Activated T-helper 17 cell treated with anti-CD3 and anti-CD28 coated beads, Interleukin-2, amount 50 U/mL, for 72 hours (primary cell): ENCODE measurements around the gene DOCK4. TPM values are rescaled to one million over a fixed set of nuclear protein-coding genes. Genes with fewer than 3 reads are reported as not detected.

Experiments
- ATAC-seq: fragments of 150-1000 bp; cut with Tn5 transposase; replicated peaks from 2 replicates; pipeline ENCODE4 v1.10.0; 2021; ENCODE audit warnings: mild to moderate bottlenecking, moderate library complexity
- H3K27ac Mint-ChIP-seq: one replicate; pipeline ENCODE4 v1.8.0; 2022; ENCODE audit warnings: mixed read lengths
- H3K27me3 Mint-ChIP-seq: one replicate; pipeline ENCODE4 v1.8.0; 2022; ENCODE audit warnings: mixed read lengths
- H3K36me3 Mint-ChIP-seq: one replicate; pipeline ENCODE4 v1.8.0; 2022; ENCODE audit warnings: low read depth, mild to moderate bottlenecking, mixed read lengths
- H3K4me1 Mint-ChIP-seq: one replicate; pipeline ENCODE4 v1.8.0; 2022; ENCODE audit warnings: mixed read lengths
- H3K4me3 Mint-ChIP-seq: one replicate; pipeline ENCODE4 v1.8.0; 2022; ENCODE audit warnings: mild to moderate bottlenecking, mixed read lengths
- H3K9me3 Mint-ChIP-seq: one replicate; pipeline ENCODE4 v1.8.0; 2022; ENCODE audit warnings: mixed read lengths
- total RNA-seq, 2 donors: library from RNA; stranded (reverse); gene quantifications; one replicate each; pipeline ENCODE4 v1.2.3, GENCODE V29; 2022

DOCK4 gene
- total RNA-seq, 2 donors from 2014 or later = 0.50 to 1.5 TPM

GRCh38 chr7:112056409-112056808, 149.8 kb downstream of the DOCK4 start:
- no peaks in the 10 kb centered on the region for H3K36me3 Mint-ChIP-seq

GRCh38 chr7:112053737-112054069, 152.5 kb downstream of the DOCK4 start:
- H3K9me3 Mint-ChIP-seq = no peaks in the 10 kb centered on the region
- no peak overlapping the region for H3K27ac Mint-ChIP-seq
- ATAC-seq = no peak
- H3K4me3 Mint-ChIP-seq = no peak overlapping the region
- H3K27me3 Mint-ChIP-seq = no peaks in the 10 kb centered on the region
- H3K4me1 Mint-ChIP-seq = no peaks in the 10 kb centered on the region
- no peaks in the 10 kb centered on the region for H3K36me3 Mint-ChIP-seq

More at GRCh38 chr7:112056409-112056808, 149.8 kb downstream of the DOCK4 start:
- Mint-ChIP-seq H3K4me1 (no peaks in the 10 kb centered on the region), H3K27me3 (no peaks in the 10 kb centered on the region), H3K27ac (no peak overlapping the region), H3K9me3 (no peaks in the 10 kb centered on the region), H3K4me3 (no peak overlapping the region)
- peak; percentile 40 for ATAC-seq

GRCh38 chr7:112052993-112053736, 153.0 kb downstream of the DOCK4 start:
- Mint-ChIP-seq H3K27ac (no peak overlapping the region), H3K4me1 (no peaks in the 10 kb centered on the region), H3K4me3 (no peak overlapping the region), H3K27me3 (no peaks in the 10 kb centered on the region), H3K9me3 (no peaks in the 10 kb centered on the region), H3K36me3 (no peaks in the 10 kb centered on the region)
- ATAC-seq = no peak

- Mint-ChIP-seq H3K27me3 (no peaks in the 10 kb centered on the region), H3K4me3 (no peak overlapping the region), H3K4me1 (no peaks in the 10 kb centered on the region), H3K9me3 (no peaks in the 10 kb centered on the region), H3K36me3 (no peaks in the 10 kb centered on the region), H3K27ac (no peak overlapping the region)
- ATAC-seq = no peak
These were observed 153.7 kb downstream of the DOCK4 start for GRCh38 chr7:112052498-112052897.

- H3K36me3 Mint-ChIP-seq = no peaks in the 10 kb centered on the region
- no peak overlapping the region for H3K27ac Mint-ChIP-seq
- no peaks in the 10 kb centered on the region for H3K4me1 Mint-ChIP-seq
- ATAC-seq = no peak
- H3K27me3 Mint-ChIP-seq = peaks cover 4% of the 10 kb centered on the region
- no peak overlapping the region for H3K4me3 Mint-ChIP-seq
- peaks cover 4% of the 10 kb centered on the region for H3K9me3 Mint-ChIP-seq
These were observed 155.8 kb downstream of the DOCK4 start for GRCh38 chr7:112050250-112050881.

- Mint-ChIP-seq H3K4me3 (no peak overlapping the region), H3K36me3 (no peaks in the 10 kb centered on the region), H3K27me3 (peaks cover 7% of the 10 kb centered on the region), H3K9me3 (peaks cover 4% of the 10 kb centered on the region), H3K27ac (no peak overlapping the region), H3K4me1 (no peaks in the 10 kb centered on the region)
- ATAC-seq = no peak
These were observed 156.5 kb downstream of the DOCK4 start for GRCh38 chr7:112049555-112050249.

GRCh38 chr7:112047421-112047820, 158.8 kb downstream of the DOCK4 start:
- Mint-ChIP-seq H3K4me1 (no peaks in the 10 kb centered on the region), H3K4me3 (no peak overlapping the region), H3K27ac (no peak overlapping the region), H3K27me3 (peaks cover 10% of the 10 kb centered on the region), H3K36me3 (no peaks in the 10 kb centered on the region), H3K9me3 (peaks cover 4% of the 10 kb centered on the region)
- no peak for ATAC-seq

GRCh38 chr7:112045222-112045621, 161.0 kb downstream of the DOCK4 start:
- no peak overlapping the region for H3K27ac Mint-ChIP-seq
- no peaks in the 10 kb centered on the region for H3K4me1 Mint-ChIP-seq
- peaks cover 14% of the 10 kb centered on the region for H3K27me3 Mint-ChIP-seq
- H3K36me3 Mint-ChIP-seq = no peaks in the 10 kb centered on the region
- no peak overlapping the region for H3K4me3 Mint-ChIP-seq
- no peak for ATAC-seq
- peaks cover 4% of the 10 kb centered on the region for H3K9me3 Mint-ChIP-seq

- H3K36me3 Mint-ChIP-seq = no peaks in the 10 kb centered on the region
- no peak overlapping the region for H3K27ac Mint-ChIP-seq
- H3K4me3 Mint-ChIP-seq = no peak overlapping the region
- H3K4me1 Mint-ChIP-seq = no peaks in the 10 kb centered on the region
- no peak for ATAC-seq
- peaks cover 14% of the 10 kb centered on the region for H3K27me3 Mint-ChIP-seq
- H3K9me3 Mint-ChIP-seq = peaks cover 4% of the 10 kb centered on the region
These were observed 163.6 kb downstream of the DOCK4 start for GRCh38 chr7:112042631-112043030.

GRCh38 chr7:112038353-112038752, 167.8 kb downstream of the DOCK4 start:
- H3K27me3 Mint-ChIP-seq = peaks cover 4% of the 10 kb centered on the region
- no peak overlapping the region for H3K4me3 Mint-ChIP-seq
- no peaks in the 10 kb centered on the region for H3K4me1 Mint-ChIP-seq
- H3K9me3 Mint-ChIP-seq = no peaks in the 10 kb centered on the region
- H3K27ac Mint-ChIP-seq = no peak overlapping the region
- ATAC-seq = no peak
- H3K36me3 Mint-ChIP-seq = no peaks in the 10 kb centered on the region

GRCh38 chr7:112036071-112036470, 170.1 kb downstream of the DOCK4 start:
- Mint-ChIP-seq H3K4me3 (no peak overlapping the region), H3K27me3 (peaks cover 8% of the 10 kb centered on the region), H3K27ac (no peak overlapping the region), H3K36me3 (no peaks in the 10 kb centered on the region), H3K4me1 (no peaks in the 10 kb centered on the region), H3K9me3 (no peaks in the 10 kb centered on the region)
- no peak for ATAC-seq

GRCh38 chr7:112031689-112032088, 174.5 kb downstream of the DOCK4 start:
- H3K4me3 Mint-ChIP-seq = no peak overlapping the region
- H3K36me3 Mint-ChIP-seq = no peaks in the 10 kb centered on the region
- H3K27ac Mint-ChIP-seq = no peak overlapping the region
- peaks cover 8% of the 10 kb centered on the region for H3K27me3 Mint-ChIP-seq
- no peaks in the 10 kb centered on the region for H3K9me3 Mint-ChIP-seq
- no peaks in the 10 kb centered on the region for H3K4me1 Mint-ChIP-seq
- ATAC-seq = no peak

GRCh38 chr7:112025556-112025955, 180.6 kb downstream of the DOCK4 start:
- Mint-ChIP-seq H3K27me3 (peaks cover 10% of the 10 kb centered on the region), H3K4me1 (no peaks in the 10 kb centered on the region), H3K4me3 (no peak overlapping the region), H3K36me3 (no peaks in the 10 kb centered on the region), H3K27ac (no peak overlapping the region), H3K9me3 (peaks cover 4% of the 10 kb centered on the region)
- no peak for ATAC-seq

- no peak overlapping the region for H3K4me3 Mint-ChIP-seq
- peaks cover 10% of the 10 kb centered on the region for H3K27me3 Mint-ChIP-seq
- no peaks in the 10 kb centered on the region for H3K4me1 Mint-ChIP-seq
- ATAC-seq = no peak
- no peak overlapping the region for H3K27ac Mint-ChIP-seq
- H3K9me3 Mint-ChIP-seq = peaks cover 4% of the 10 kb centered on the region
- no peaks in the 10 kb centered on the region for H3K36me3 Mint-ChIP-seq
These were observed 182.4 kb downstream of the DOCK4 start for GRCh38 chr7:112023786-112024185.

GRCh38 chr7:112023282-112023681, 182.9 kb downstream of the DOCK4 start:
- ATAC-seq = no peak
- peaks cover 10% of the 10 kb centered on the region for H3K27me3 Mint-ChIP-seq

More at GRCh38 chr7:112023282-112023681, 182.9 kb downstream of the DOCK4 start:
- peaks cover 4% of the 10 kb centered on the region for H3K9me3 Mint-ChIP-seq
- no peaks in the 10 kb centered on the region for H3K36me3 Mint-ChIP-seq
- H3K4me1 Mint-ChIP-seq = no peaks in the 10 kb centered on the region
- no peak overlapping the region for H3K27ac Mint-ChIP-seq
- H3K4me3 Mint-ChIP-seq = no peak overlapping the region
